ENCODE results near the gene CCSER1.

CCSER1 gene

DNA sequence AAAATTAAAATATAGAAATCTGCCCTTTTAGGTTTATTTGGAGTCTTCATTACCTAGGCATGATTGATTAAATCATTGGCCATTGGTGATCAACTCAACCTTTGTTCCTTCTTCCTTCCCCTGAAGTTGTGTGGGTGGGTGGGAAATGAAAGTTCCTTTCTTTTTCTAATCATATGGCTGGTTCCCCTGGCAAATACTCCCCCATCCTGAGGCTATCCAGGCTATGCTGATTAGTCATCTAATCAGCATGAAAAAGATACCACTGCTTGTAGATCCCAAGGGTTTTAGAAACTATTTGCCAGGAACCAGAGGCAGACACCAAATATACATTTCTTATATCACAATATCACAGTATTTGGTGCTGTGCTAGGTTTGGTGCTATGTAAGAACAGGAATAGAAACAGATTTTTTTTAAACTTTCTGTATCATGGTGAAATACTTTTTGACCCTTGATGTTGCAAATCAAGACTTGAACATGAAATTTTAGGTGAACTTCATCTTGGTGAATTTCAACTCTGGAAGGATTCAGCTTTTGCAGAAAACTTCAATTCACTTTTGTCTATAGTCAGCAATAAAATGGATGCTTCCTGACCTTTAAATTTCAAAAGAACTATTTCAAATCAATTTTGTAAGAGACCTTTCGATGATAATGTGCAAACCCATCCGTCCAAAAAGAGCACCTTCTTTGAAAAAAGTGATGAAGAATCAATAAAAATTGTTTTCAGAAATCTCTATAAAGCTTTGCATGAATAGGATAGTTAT, 71.1 kb downstream of the CCSER1 start:
- peak; percentile 19 for DNase-seq

GRCh38 chr4:90207887-90208454, 80.8 kb downstream of the CCSER1 start:
- no peak for DNase-seq

DNA sequence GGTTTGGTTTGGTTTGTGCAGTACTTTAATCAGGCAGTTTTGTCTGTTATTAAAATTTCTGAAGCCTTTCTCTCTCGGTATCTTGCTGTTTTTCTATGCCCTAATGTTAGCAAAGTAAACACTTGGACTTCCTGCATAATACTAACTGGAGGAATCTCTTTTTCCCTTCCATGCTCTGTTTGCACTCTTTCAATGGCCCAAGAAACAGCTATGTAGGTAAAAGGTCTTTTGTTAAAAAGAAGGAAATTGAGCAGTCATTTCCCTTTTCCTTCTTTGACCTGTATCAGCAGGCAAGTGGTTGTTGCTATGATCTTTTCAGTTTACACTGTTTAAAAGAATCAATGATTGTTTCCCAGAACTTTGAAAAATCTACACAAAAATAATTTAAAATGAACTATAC, 82.7 kb downstream of the CCSER1 start:
- no peak for DNase-seq

DNA sequence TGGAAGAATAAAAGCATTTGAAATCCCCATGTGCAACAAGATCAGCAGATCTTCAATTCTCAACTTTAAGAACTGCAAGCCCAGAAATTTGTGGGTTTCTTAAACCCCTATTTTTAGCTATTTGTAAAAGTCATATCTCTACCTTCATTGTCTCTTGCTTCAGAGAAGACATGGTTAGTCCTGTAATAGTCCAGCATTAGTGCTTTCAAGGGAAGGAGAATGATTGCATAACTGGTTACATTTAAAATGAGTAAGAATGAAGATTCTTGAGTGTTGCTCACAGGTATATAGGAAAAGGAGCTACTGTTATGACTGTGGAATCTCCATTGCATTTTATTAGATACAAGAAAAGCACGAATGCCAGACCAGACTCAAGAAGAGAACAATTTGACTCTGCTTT, 84.0 kb downstream of the CCSER1 start:
- DNase-seq = no peak

- no peak for DNase-seq
Measured at GRCh38 chr4:90215286-90215685, 88.1 kb downstream of the CCSER1 start.

- DNase-seq = no peak
Measured at GRCh38 chr4:90219822-90220221, 92.6 kb downstream of the CCSER1 start.

DNA sequence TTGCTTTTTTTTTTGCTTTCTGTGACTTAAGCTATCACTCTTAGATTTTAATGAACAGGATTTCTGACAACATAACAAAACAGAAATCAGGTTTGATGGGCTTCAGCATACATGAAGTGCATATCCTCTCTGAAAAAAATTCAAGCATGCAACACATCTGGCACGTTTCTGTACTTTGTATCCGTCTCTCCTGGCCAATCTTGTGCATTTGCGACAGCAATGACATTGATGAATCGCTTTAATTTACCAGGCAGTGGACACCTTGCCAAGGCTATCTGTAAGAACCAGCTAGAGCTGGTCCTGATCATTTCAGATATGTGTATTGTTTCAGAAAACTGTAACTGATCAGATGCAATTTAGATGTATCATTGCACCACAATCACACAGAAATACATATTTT, 93.3 kb downstream of the CCSER1 start:
- DNase-seq = no peak

- DNase-seq = no peak
Measured at GRCh38 chr4:90226734-90227133, 99.5 kb downstream of the CCSER1 start.

DNA sequence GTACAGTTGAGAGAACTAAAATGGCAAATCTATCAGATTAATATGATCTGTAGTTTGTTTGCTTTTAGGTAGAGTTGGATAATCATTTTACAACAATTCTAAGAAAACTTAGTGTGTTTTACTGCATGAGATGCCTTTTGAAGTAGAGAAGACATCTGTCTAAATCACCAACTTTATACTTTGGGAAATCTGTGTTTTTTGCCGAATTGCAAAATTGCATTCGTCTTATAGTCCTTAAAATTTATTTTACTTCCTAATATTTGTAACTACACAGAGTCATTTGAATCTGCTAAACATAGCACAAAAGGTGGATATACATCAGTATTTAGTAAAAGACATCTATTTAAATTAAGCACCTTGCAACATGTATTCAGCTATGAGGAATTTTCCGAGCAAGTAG, 100.0 kb downstream of the CCSER1 start:
- DNase-seq = no peak

- DNase-seq = peak; percentile 58
Measured at GRCh38 chr4:90234916-90235547, 107.8 kb downstream of the CCSER1 start.

GRCh38 chr4:90237751-90238530, 110.7 kb downstream of the CCSER1 start:
- DNase-seq = no peak

DNA sequence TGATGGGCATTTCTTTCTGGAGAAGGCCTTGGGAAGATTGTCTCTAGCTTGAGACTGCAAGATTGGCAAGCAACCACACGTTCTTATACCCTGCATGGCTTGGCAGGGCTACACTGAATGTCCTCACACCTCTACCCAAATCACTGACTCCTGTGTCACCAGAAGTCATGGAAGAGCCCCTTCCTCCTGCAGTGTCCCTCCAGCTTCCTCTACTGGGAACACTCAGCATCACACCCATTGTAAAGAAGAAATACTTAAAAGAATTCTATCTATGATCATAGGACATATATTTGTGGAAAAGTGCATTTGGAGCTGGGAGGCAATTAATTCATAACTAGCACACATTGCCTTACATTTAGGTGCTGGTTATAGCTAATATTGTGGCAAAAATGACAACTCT, 113.1 kb downstream of the CCSER1 start:
- no peak for DNase-seq

- no peak for DNase-seq
Measured at GRCh38 chr4:90241008-90241407, 113.8 kb downstream of the CCSER1 start.

- no peak for DNase-seq
Measured at GRCh38 chr4:90245837-90246236, 118.6 kb downstream of the CCSER1 start.

GRCh38 chr4:90246816-90247215, 119.6 kb downstream of the CCSER1 start:
- DNase-seq = no peak

DNA sequence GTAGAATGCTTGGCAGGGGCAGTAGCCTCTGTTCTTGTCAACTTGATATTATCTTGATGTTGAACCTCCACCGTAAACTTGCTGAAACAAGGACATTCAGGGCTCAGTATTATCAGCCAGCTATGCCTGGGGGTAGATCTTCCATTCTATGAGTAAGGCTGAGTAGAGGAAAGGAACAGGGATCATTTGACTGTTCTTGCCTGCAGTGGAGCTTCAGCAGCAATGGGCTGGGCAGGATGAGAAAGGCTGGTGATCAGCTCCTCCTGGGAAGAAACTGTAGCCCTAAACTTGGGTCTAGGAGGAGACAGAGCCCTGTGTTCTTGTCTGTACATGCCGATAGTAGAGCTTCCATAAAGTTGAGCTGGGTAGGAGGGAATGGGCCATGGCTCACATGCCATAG, 127.2 kb downstream of the CCSER1 start:
- no peak for DNase-seq

- DNase-seq = no peak
Measured at GRCh38 chr4:90274175-90274574, 147.0 kb downstream of the CCSER1 start.

- DNase-seq = no peak
Measured at GRCh38 chr4:90280954-90281353, 153.8 kb downstream of the CCSER1 start.

GRCh38 chr4:90281541-90282355, 154.6 kb downstream of the CCSER1 start:
- no peak for DNase-seq

DNA sequence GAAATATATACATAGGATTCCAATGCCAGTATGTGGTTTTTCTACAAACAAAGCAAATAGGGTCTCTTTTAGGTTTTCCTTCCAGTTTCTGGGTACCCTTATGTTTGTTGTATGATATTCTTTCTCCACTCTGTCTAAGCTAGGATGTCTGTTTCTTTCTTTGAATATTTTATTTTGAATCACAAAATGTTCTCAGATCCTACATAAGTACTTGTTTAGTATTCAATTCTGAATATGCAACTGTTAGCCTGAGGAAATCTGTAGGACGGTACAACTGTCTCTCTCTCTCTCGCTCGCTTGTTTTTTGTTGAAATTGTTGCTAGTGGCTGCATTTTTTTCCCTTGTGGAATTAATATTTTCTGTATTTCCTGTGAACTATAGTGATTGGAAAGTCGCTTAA, 163.2 kb downstream of the CCSER1 start:
- no peak for DNase-seq

DNA sequence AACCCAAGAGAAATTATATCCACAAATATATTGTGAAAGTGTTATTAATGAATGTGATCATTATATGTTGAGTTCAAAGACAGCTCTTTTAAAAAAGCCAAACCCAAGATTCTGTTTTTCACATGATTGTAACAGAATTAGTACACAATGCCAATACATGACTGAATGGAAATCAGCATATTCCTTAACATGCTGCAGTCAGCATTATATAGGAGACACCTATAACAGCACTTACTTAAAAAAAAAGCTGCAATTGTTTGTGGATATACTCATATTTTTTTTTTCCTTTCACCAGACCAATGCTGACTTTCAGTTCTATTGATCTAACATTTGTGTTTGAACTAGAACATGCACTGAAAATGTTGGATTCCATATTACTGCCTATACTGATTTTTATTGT, 165.2 kb downstream of the CCSER1 start:
- DNase-seq = no peak

DNA sequence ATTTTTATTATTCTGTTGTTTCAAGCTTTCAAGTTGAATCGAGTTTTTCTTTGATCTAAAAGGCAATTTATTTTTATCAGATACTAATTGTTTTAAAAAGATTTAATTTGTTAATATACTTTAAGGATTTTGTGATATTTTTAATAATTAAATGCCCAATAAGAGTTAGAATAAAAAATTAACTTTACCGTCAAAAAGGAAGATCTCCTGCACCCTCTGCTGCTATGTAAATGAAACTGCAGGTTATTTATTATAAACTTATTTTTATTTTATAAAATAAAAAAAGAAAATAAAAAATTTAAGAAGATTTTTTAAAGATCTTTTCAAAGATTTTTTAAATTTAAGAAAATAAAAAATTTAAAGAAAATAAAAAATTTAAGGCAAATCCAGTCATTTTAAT, 166.1 kb downstream of the CCSER1 start:
- DNase-seq = no peak

- no peak for DNase-seq
Measured at GRCh38 chr4:90299373-90299772, 172.2 kb downstream of the CCSER1 start.

All from DMS 273 treated with DMSO at 0.1 percent for 48 hours (cell line).